HepG2 (cell line): ENCODE results near the gene GPR137. TPM values are rescaled to one million over a fixed set of nuclear protein-coding genes. Genes with fewer than 3 reads are reported as not detected.

Experiments
- ATF7-NPFF ChIP-seq: sonication (generic); formaldehyde crosslinking; IDR thresholded peaks from 2 replicates; pipeline ENCODE4 v1.8.1; 2023; ENCODE audit warnings: mild to moderate bottlenecking, low read depth, missing genetic modification reagents, moderate library complexity
- FOXO4 ChIP-seq: sonication (generic); formaldehyde crosslinking; conservative IDR thresholded peaks from 2 replicates; pipeline ENCODE4 v1.8.1; 2023; ENCODE audit warnings: missing genetic modification reagents
- HNRNPL ChIP-seq: fragments of 200-400 bp; formaldehyde crosslinking; IDR thresholded peaks from 2 replicates; pipeline ENCODE4 v1.6.1; 2017; ENCODE audit warnings: mild to moderate bottlenecking, low read depth, low read length
- KLF12 ChIP-seq: sonication (generic); formaldehyde crosslinking; IDR thresholded peaks from 2 replicates; pipeline ENCODE4 v1.4.0; 2020; ENCODE audit warnings: missing genetic modification reagents, borderline replicate concordance
- LRRFIP1 ChIP-seq: sonication (generic); formaldehyde crosslinking; conservative IDR thresholded peaks from 2 replicates; pipeline ENCODE4 v1.4.0; 2020; ENCODE audit warnings: missing genetic modification reagents
- SRSF9 ChIP-seq: fragments of 200-400 bp; formaldehyde crosslinking; IDR thresholded peaks from 2 replicates; pipeline ENCODE4 v1.6.1; 2018; ENCODE audit warnings: borderline replicate concordance, mild to moderate bottlenecking, low read depth, low read length; ENCODE audit not compliant: insufficient read depth, poor library complexity, severe bottlenecking
- ZNF3 ChIP-seq: IDR thresholded peaks from 2 replicates; pipeline ENCODE4 v1.7.0; 2017; ENCODE audit warnings: inconsistent platforms
- ZNF383 ChIP-seq: sonication (generic); formaldehyde crosslinking; IDR thresholded peaks from 2 replicates; pipeline ENCODE4 v1.4.0; 2020; ENCODE audit warnings: missing genetic modification reagents, mild to moderate bottlenecking, borderline replicate concordance
- ZNF646 ChIP-seq: sonication (generic); formaldehyde crosslinking; IDR thresholded peaks from 2 replicates; pipeline ENCODE4 v1.9.0; 2021; ENCODE audit warnings: mild to moderate bottlenecking, missing genetic modification reagents
- ZSCAN20 ChIP-seq: sonication (generic); formaldehyde crosslinking; IDR thresholded peaks from 2 replicates; pipeline ENCODE4 v1.4.0; 2020; ENCODE audit warnings: missing genetic modification reagents, mild to moderate bottlenecking, borderline replicate concordance
- polyA plus RNA-seq, 8 experiments: library from polyadenylated mRNA; depleted of rRNA in 3 of 8; stranded (reverse) in 7 of 8; unstranded in 1 of 8; fragments of >200 nt; fragmentation: Illumina TruSeq in 4 of 8; extraction: Trizol in 4 of 8; gene quantifications; 2 replicates each; pipeline versions ENCODE4 v1.2.1 to v1.2.3, GENCODE V29; 2011 to 2016; ENCODE audit warnings: low read depth in 4 of 8, missing spikeins in 1 of 8, mixed read lengths in 1 of 8; ENCODE audit not compliant: insufficient read depth in 1 of 8
- total RNA-seq, 5 experiments: library from RNA; depleted of rRNA; stranded (reverse); fragments of >200 nt; fragmentation: Illumina TruSeq; extraction: Trizol; gene quantifications; 2 replicates each; pipeline ENCODE4 v1.2.3, GENCODE V29; 2016; ENCODE audit warnings: low read depth in 1 of 5
- TF ChIP-seq, protein P1 (sequence below), 2 experiments: sonication (generic) in 1 of 2; formaldehyde crosslinking in 1 of 2; IDR thresholded peaks; 2 replicates each; pipeline versions ENCODE4 v1.4.0 to v1.6.1; 2016 to 2020; ENCODE audit warnings: borderline replicate concordance in 1 of 2, low read depth in 1 of 2, mild to moderate bottlenecking in 1 of 2, missing genetic modification reagents in 1 of 2

Gene GPR137
- total and polyA plus RNA-seq, 2 of the 13 experiments (the other 11 are each of a cell fraction or from before 2014, with no cell fraction given) = 8.5 to 13.2 TPM

GRCh38 chr11:64304316-64305072 is 18.8 kb downstream of the GPR137 start (continued):
- TF ChIP-seq ZNF646 (CRISPR knock-in tag) (no peak), LRRFIP1 (CRISPR knock-in tag) (no peak), FOXO4 (CRISPR knock-in tag) (no peak), KLF12 (CRISPR knock-in tag) (peak; percentile 81), ATF7-NPFF (CRISPR knock-in tag) (no peak), ZSCAN20 (CRISPR knock-in tag) (0 out of 2 replicates have a peak, but pooled peaks have one; percentile 46), ZNF3 (CRISPR knock-in tag) (peak; percentile 72; the same call in 1 of the 2 replicates), SRSF9 (no peak), ZNF383 (no peak), HNRNPL (0 out of 2 replicates have a peak, but pooled peaks have one; percentile 62)
- TF ChIP-seq, protein P1, sequence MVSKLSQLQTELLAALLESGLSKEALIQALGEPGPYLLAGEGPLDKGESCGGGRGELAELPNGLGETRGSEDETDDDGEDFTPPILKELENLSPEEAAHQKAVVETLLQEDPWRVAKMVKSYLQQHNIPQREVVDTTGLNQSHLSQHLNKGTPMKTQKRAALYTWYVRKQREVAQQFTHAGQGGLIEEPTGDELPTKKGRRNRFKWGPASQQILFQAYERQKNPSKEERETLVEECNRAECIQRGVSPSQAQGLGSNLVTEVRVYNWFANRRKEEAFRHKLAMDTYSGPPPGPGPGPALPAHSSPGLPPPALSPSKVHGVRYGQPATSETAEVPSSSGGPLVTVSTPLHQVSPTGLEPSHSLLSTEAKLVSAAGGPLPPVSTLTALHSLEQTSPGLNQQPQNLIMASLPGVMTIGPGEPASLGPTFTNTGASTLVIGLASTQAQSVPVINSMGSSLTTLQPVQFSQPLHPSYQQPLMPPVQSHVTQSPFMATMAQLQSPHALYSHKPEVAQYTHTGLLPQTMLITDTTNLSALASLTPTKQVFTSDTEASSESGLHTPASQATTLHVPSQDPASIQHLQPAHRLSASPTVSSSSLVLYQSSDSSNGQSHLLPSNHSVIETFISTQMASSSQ (IDR thresholded peaks at IDR 0.05; ENCODE audit: low read depth) = no peak
- TF ChIP-seq, protein P1 (CRISPR knock-in tag; IDR thresholded peaks at IDR 0.05; ENCODE audit: borderline replicate concordance) = no peak
